Stimulated activated naive CD8-positive, alpha-beta T cell treated with anti-CD3 and anti-CD28 coated beads, Interleukin-15, Interleukin-2, amounts not matched to agents 100 ng/mL and 50 ng/mL, for 24 hours (primary cell): Measurements from ENCODE around the gene CAMKK2.
"Not testable (repeated sequence)": the region's sequence is repeated elsewhere in the genome, so short reads cannot be mapped to it uniquely, and the experiment has no call there.

Experiments
- H3K27ac Mint-ChIP-seq: one replicate; pipeline ENCODE4 v1.8.0; 2021; ENCODE audit warnings: mild to moderate bottlenecking, mixed read lengths
- H3K27me3 Mint-ChIP-seq: one replicate; pipeline ENCODE4 v1.8.0; 2021; ENCODE audit warnings: mixed read lengths
- H3K36me3 Mint-ChIP-seq: one replicate; pipeline ENCODE4 v1.8.0; 2021; ENCODE audit warnings: low read depth, mixed read lengths
- H3K4me1 Mint-ChIP-seq: one replicate; pipeline ENCODE4 v1.8.0; 2021; ENCODE audit warnings: low read depth, mixed read lengths
- H3K4me3 Mint-ChIP-seq: one replicate; pipeline ENCODE4 v1.8.0; 2021; ENCODE audit warnings: mild to moderate bottlenecking, mixed read lengths
- H3K9me3 Mint-ChIP-seq: one replicate; pipeline ENCODE4 v1.8.0; 2021; ENCODE audit warnings: mixed read lengths

Gene CAMKK2

GRCh38 chr12:121278169-121279070 lies 18.1 kb downstream of the CAMKK2 start:
- peaks cover 8% of the 10 kb centered on the region for H3K4me1 Mint-ChIP-seq
- H3K36me3 Mint-ChIP-seq, result peaks cover 27% of the 10 kb centered on the region
- no peaks in the 10 kb centered on the region for H3K27me3 Mint-ChIP-seq
- no peak overlapping the region for H3K27ac Mint-ChIP-seq
- no peaks in the 10 kb centered on the region for H3K9me3 Mint-ChIP-seq
- no peak overlapping the region for H3K4me3 Mint-ChIP-seq

GRCh38 chr12:121277374-121277759 lies 19.1 kb downstream of the CAMKK2 start:
- H3K27ac Mint-ChIP-seq, result peak overlapping the region; percentile 58
- H3K36me3 Mint-ChIP-seq, result peaks cover 35% of the 10 kb centered on the region
- no peaks in the 10 kb centered on the region for H3K27me3 Mint-ChIP-seq
- no peak overlapping the region for H3K4me3 Mint-ChIP-seq
- no peaks in the 10 kb centered on the region for H3K9me3 Mint-ChIP-seq
- peaks cover 8% of the 10 kb centered on the region for H3K4me1 Mint-ChIP-seq

GRCh38 chr12:121274036-121274763 lies 22.3 kb downstream of the CAMKK2 start:
- Mint-ChIP-seq H3K27me3 (no peaks in the 10 kb centered on the region), H3K4me3 (no peak overlapping the region), H3K9me3 (no peaks in the 10 kb centered on the region), H3K36me3 (peaks cover 52% of the 10 kb centered on the region), H3K4me1 (peaks cover 8% of the 10 kb centered on the region), H3K27ac (no peak overlapping the region)

- Mint-ChIP-seq H3K9me3 (no peaks in the 10 kb centered on the region), H3K4me1 (peaks cover 8% of the 10 kb centered on the region), H3K4me3 (no peak overlapping the region), H3K27ac (no peak overlapping the region), H3K27me3 (no peaks in the 10 kb centered on the region), H3K36me3 (peaks cover 53% of the 10 kb centered on the region)
These were observed 23.1 kb downstream of the CAMKK2 start for GRCh38 chr12:121273364-121273896.

GRCh38 chr12:121267822-121268221 lies 28.7 kb downstream of the CAMKK2 start:
- Mint-ChIP-seq H3K9me3 (no peaks in the 10 kb centered on the region), H3K27ac (no peak overlapping the region)

GRCh38 chr12:121264951-121265515 lies 31.5 kb downstream of the CAMKK2 start:
- Mint-ChIP-seq H3K4me3 (no peak overlapping the region), H3K36me3 (peaks cover 44% of the 10 kb centered on the region), H3K27me3 (no peaks in the 10 kb centered on the region), H3K9me3 (no peaks in the 10 kb centered on the region), H3K4me1 (no peaks in the 10 kb centered on the region), H3K27ac (no peak overlapping the region)

More at GRCh38 chr12:121267822-121268221, 28.7 kb downstream of the CAMKK2 start:
- Mint-ChIP-seq H3K4me1 (no peaks in the 10 kb centered on the region), H3K4me3 (no peak overlapping the region), H3K36me3 (peaks cover 40% of the 10 kb centered on the region), H3K27me3 (no peaks in the 10 kb centered on the region)

- Mint-ChIP-seq H3K4me3 (no peak overlapping the region), H3K36me3 (peaks cover 47% of the 10 kb centered on the region), H3K27ac (no peak overlapping the region), H3K4me1 (no peaks in the 10 kb centered on the region), H3K9me3 (no peaks in the 10 kb centered on the region), H3K27me3 (no peaks in the 10 kb centered on the region)
These were observed 32.4 kb downstream of the CAMKK2 start for GRCh38 chr12:121264135-121264534.

GRCh38 chr12:121263206-121263935 lies 33.1 kb downstream of the CAMKK2 start:
- no peaks in the 10 kb centered on the region for H3K27me3 Mint-ChIP-seq
- no peaks in the 10 kb centered on the region for H3K9me3 Mint-ChIP-seq
- no peak overlapping the region for H3K4me3 Mint-ChIP-seq
- peaks cover 50% of the 10 kb centered on the region for H3K36me3 Mint-ChIP-seq
- no peaks in the 10 kb centered on the region for H3K4me1 Mint-ChIP-seq
- H3K27ac Mint-ChIP-seq, result no peak overlapping the region

- no peaks in the 10 kb centered on the region for H3K9me3 Mint-ChIP-seq
- H3K27me3 Mint-ChIP-seq, result no peaks in the 10 kb centered on the region
- no peak overlapping the region for H3K27ac Mint-ChIP-seq
- peaks cover 58% of the 10 kb centered on the region for H3K36me3 Mint-ChIP-seq
- H3K4me3 Mint-ChIP-seq, result no peak overlapping the region
- H3K4me1 Mint-ChIP-seq, result no peaks in the 10 kb centered on the region
These were observed 35.1 kb downstream of the CAMKK2 start for GRCh38 chr12:121261398-121261797.

GRCh38 chr12:121260091-121260490 lies 36.4 kb downstream of the CAMKK2 start:
- H3K36me3 Mint-ChIP-seq, result peaks cover 61% of the 10 kb centered on the region
- no peaks in the 10 kb centered on the region for H3K27me3 Mint-ChIP-seq
- no peak overlapping the region for H3K27ac Mint-ChIP-seq
- no peak overlapping the region for H3K4me3 Mint-ChIP-seq
- no peaks in the 10 kb centered on the region for H3K4me1 Mint-ChIP-seq
- H3K9me3 Mint-ChIP-seq, result no peaks in the 10 kb centered on the region

- Mint-ChIP-seq H3K4me1 (no peaks in the 10 kb centered on the region), H3K27me3 (no peaks in the 10 kb centered on the region), H3K27ac (no peak overlapping the region), H3K9me3 (no peaks in the 10 kb centered on the region), H3K36me3 (peaks cover 69% of the 10 kb centered on the region), H3K4me3 (no peak overlapping the region)
These were observed 37.4 kb downstream of the CAMKK2 start for GRCh38 chr12:121259074-121259473.

GRCh38 chr12:121257704-121258449 lies 38.6 kb downstream of the CAMKK2 start:
- not testable (repeated sequence) for H3K4me3 Mint-ChIP-seq, H3K27ac Mint-ChIP-seq, H3K9me3 Mint-ChIP-seq, H3K4me1 Mint-ChIP-seq, H3K27me3 Mint-ChIP-seq
- peaks cover 73% of the 10 kb centered on the region for H3K36me3 Mint-ChIP-seq

GRCh38 chr12:121255433-121255832 lies 41.1 kb downstream of the CAMKK2 start:
- Mint-ChIP-seq H3K4me3 (no peak overlapping the region), H3K27me3 (no peaks in the 10 kb centered on the region), H3K27ac (no peak overlapping the region), H3K36me3 (peaks cover 77% of the 10 kb centered on the region), H3K4me1 (peaks cover 4% of the 10 kb centered on the region), H3K9me3 (no peaks in the 10 kb centered on the region)
